Neural crest cell (in vitro differentiated cells): Measurements from ENCODE around the gene FHOD3. TPM values are rescaled to one million over a fixed set of nuclear protein-coding genes. Genes with fewer than 3 reads are reported as not detected.

Experiments
- DNase-seq: peaks from one replicate; pipeline ENCODE4 v3.0.0; 2021; ENCODE audit warnings: low read depth, mixed read lengths, low spot score
- H3K27ac Mint-ChIP-seq: one replicate; pipeline ENCODE4 v1.8.0; 2021; ENCODE audit warnings: mild to moderate bottlenecking, mixed read lengths; ENCODE audit not compliant: unreplicated experiment
- H3K27me3 Mint-ChIP-seq: 2 replicates; pipeline ENCODE4 v1.8.0; 2021; ENCODE audit warnings: low read depth, mild to moderate bottlenecking, mixed read lengths
- H3K36me3 Mint-ChIP-seq: 2 replicates; pipeline ENCODE4 v1.8.0; 2021; ENCODE audit warnings: low read depth, mild to moderate bottlenecking, mixed read lengths
- H3K4me1 Mint-ChIP-seq: 2 replicates; pipeline ENCODE4 v1.8.0; 2021; ENCODE audit warnings: mixed read lengths
- H3K4me3 Mint-ChIP-seq: one replicate; pipeline ENCODE4 v1.8.0; 2021; ENCODE audit warnings: mild to moderate bottlenecking, mixed read lengths
- H3K9me3 Mint-ChIP-seq: 2 replicates; pipeline ENCODE4 v1.8.0; 2021; ENCODE audit warnings: mixed read lengths
- total RNA-seq: library from RNA; stranded (reverse); gene quantifications from 2 replicates; pipeline ENCODE4 v1.2.1, GENCODE V29; 2021
- TF ChIP-seq, protein P1 (sequence below): fragments of 200-600 bp; sonication (generic); conservative IDR thresholded peaks from 2 replicates; pipeline ENCODE4 v1.5.0; 2021; ENCODE audit warnings: antibody characterized with exemption, mild to moderate bottlenecking

Gene FHOD3
- total RNA-seq, 1 donor from 2014 or later, result 28.6 TPM

DNA sequence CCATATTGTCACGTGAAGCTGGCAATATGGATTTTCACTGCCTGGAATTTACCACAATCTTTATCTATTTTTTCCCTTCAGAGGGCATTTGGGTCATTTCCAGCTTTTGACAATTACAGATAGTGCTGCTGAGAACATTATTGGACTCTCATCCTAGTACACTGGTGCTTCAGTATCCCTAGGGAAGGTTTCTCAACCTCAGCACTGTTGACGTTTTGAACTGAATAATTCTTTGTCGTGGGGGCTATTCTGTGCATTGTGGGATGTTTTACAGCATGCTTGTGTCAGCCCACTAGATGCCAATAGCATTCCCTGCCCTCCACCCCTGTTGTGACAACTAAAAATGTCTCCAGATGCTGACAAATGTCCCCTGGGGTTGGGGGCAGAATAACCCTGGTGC lies 345.5 kb downstream of the FHOD3 start:
- no peak overlapping the region for H3K4me3 Mint-ChIP-seq
- no peaks in the 10 kb centered on the region for H3K9me3 Mint-ChIP-seq
- no peak overlapping the region for H3K27ac Mint-ChIP-seq
- H3K4me1 Mint-ChIP-seq, result peaks cover 5% of the 10 kb centered on the region
- TF ChIP-seq, protein P1, sequence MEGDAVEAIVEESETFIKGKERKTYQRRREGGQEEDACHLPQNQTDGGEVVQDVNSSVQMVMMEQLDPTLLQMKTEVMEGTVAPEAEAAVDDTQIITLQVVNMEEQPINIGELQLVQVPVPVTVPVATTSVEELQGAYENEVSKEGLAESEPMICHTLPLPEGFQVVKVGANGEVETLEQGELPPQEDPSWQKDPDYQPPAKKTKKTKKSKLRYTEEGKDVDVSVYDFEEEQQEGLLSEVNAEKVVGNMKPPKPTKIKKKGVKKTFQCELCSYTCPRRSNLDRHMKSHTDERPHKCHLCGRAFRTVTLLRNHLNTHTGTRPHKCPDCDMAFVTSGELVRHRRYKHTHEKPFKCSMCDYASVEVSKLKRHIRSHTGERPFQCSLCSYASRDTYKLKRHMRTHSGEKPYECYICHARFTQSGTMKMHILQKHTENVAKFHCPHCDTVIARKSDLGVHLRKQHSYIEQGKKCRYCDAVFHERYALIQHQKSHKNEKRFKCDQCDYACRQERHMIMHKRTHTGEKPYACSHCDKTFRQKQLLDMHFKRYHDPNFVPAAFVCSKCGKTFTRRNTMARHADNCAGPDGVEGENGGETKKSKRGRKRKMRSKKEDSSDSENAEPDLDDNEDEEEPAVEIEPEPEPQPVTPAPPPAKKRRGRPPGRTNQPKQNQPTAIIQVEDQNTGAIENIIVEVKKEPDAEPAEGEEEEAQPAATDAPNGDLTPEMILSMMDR, result no peak
- H3K27me3 Mint-ChIP-seq, result no peaks in the 10 kb centered on the region
- DNase-seq, result no peak
- H3K36me3 Mint-ChIP-seq, result peaks cover 3% of the 10 kb centered on the region

DNA sequence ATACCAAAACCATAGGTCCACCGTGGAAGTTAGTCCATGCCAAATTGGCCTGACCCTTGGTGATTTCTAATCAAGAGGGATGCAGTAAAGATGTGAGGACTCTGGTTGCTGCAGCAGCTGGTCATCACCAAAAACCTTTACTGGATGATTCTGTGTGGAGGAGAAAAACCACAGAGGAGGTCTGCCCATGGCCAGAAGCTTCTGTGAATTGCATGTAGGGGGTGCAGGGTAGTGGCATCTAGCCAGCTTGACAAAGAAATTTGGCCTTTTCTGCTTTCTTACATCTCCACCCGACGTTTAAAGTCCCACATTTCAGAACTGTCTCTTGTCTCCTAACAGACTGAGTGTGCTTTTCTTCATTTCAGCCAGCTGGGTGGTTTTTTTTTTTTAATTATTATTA lies 351.3 kb downstream of the FHOD3 start:
- no peaks in the 10 kb centered on the region for H3K27me3 Mint-ChIP-seq

GRCh38 chr18:36649205-36649604 lies 351.7 kb downstream of the FHOD3 start:
- Mint-ChIP-seq H3K4me1 (no peaks in the 10 kb centered on the region), H3K9me3 (no peaks in the 10 kb centered on the region), H3K36me3 (peaks cover 3% of the 10 kb centered on the region), H3K27me3 (no peaks in the 10 kb centered on the region), H3K4me3 (no peak overlapping the region), H3K27ac (no peak overlapping the region)
- TF ChIP-seq, protein P1, result no peak
- DNase-seq, result no peak

More for the DNA sequence above, 351.3 kb downstream of the FHOD3 start:
- Mint-ChIP-seq H3K27ac (no peak overlapping the region), H3K4me3 (no peak overlapping the region), H3K4me1 (no peaks in the 10 kb centered on the region), H3K9me3 (no peaks in the 10 kb centered on the region), H3K36me3 (peaks cover 3% of the 10 kb centered on the region)
- TF ChIP-seq, protein P1, result no peak
- DNase-seq, result no peak

- Mint-ChIP-seq H3K36me3 (peaks cover 3% of the 10 kb centered on the region), H3K9me3 (no peaks in the 10 kb centered on the region), H3K27ac (no peak overlapping the region), H3K4me1 (no peaks in the 10 kb centered on the region), H3K27me3 (no peaks in the 10 kb centered on the region), H3K4me3 (no peak overlapping the region)
- TF ChIP-seq, protein P1, result no peak
- no peak for DNase-seq
These were observed 352.8 kb downstream of the FHOD3 start for GRCh38 chr18:36650266-36650665.

GRCh38 chr18:36650906-36651305 lies 353.4 kb downstream of the FHOD3 start:
- Mint-ChIP-seq H3K36me3 (peaks cover 3% of the 10 kb centered on the region), H3K27me3 (no peaks in the 10 kb centered on the region), H3K4me1 (no peaks in the 10 kb centered on the region), H3K27ac (no peak overlapping the region), H3K9me3 (no peaks in the 10 kb centered on the region), H3K4me3 (no peak overlapping the region)
- TF ChIP-seq, protein P1, result no peak
- no peak for DNase-seq

DNA sequence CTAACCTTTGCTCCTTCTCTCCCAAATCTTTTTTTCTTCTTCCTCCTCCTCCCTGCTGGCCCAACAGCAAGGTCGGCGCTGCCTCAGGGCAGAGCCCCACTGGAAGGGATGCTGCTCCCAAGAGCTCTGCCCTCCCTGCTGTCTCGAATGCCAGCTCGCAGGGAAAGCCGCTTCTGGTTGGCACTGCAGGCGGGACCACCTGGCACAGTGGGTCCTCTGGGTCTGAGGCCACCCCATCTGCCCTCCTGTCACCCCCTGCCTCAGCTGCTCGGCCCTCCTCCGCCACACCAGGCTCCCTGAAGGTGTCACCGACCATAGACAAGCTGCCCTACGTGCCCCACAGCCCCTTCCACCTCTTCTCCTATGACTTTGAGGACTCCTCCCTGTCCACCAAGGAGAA lies 355.0 kb downstream of the FHOD3 start:
- Mint-ChIP-seq H3K36me3 (peaks cover 3% of the 10 kb centered on the region), H3K4me1 (no peaks in the 10 kb centered on the region), H3K4me3 (no peak overlapping the region), H3K27me3 (no peaks in the 10 kb centered on the region), H3K27ac (no peak overlapping the region), H3K9me3 (no peaks in the 10 kb centered on the region)
- no peak for DNase-seq
- TF ChIP-seq, protein P1, result no peak
